Suprapubic skin (tissue), 4 donors: ENCODE measurements around the gene CFAP46. TPM values are rescaled to one million over a fixed set of nuclear protein-coding genes. Genes with fewer than 3 reads are reported as not detected.

ENCODE experiments used
- DNase-seq, 2 donors: peaks; one replicate each; pipeline ENCODE4 v3.0.0-alpha.2; 2019; ENCODE audit warnings: low spot score in 2 of 2
- H3K27ac ChIP-seq: fragments of 200-600 bp; sonication (generic); one replicate; pipeline ENCODE4 v1.5.1; 2019
- H3K27me3 ChIP-seq: fragments of 200-600 bp; sonication (generic); one replicate; pipeline ENCODE4 v1.5.1; 2019
- H3K36me3 ChIP-seq: fragments of 200-600 bp; sonication (generic); one replicate; pipeline ENCODE4 v1.5.1; 2019
- H3K4me1 ChIP-seq: fragments of 200-600 bp; sonication (generic); one replicate; pipeline ENCODE4 v1.5.1; 2019
- H3K4me3 ChIP-seq: fragments of 200-600 bp; sonication (generic); one replicate; pipeline ENCODE4 v1.5.1; 2019; ENCODE audit warnings: mild to moderate bottlenecking
- H3K9me3 ChIP-seq: fragments of 200-600 bp; sonication (generic); one replicate; pipeline ENCODE4 v1.5.1; 2019
- CTCF ChIP-seq, 2 donors: fragments of 200-600 bp in 1 of 2; fragments of 450-650 bp in 1 of 2; sonication (generic) in 1 of 2; IDR thresholded peaks; one replicate each; pipeline ENCODE4 v1.5.1; 2016 to 2019; ENCODE audit warnings: antibody characterized with exemption in 2 of 2, mild to moderate bottlenecking in 1 of 2, moderate library complexity in 1 of 2
- EP300 ChIP-seq: sonication (generic); formaldehyde crosslinking; IDR thresholded peaks from one replicate; pipeline ENCODE4 v1.6.1; 2017; ENCODE audit warnings: antibody characterized with exemption
- POLR2A ChIP-seq, 2 donors: fragments of 450-650 bp; IDR thresholded peaks; one replicate each; pipeline ENCODE4 v1.6.1; 2017; ENCODE audit warnings: antibody characterized with exemption in 2 of 2, mild to moderate bottlenecking in 2 of 2, moderate library complexity in 2 of 2
- POLR2AphosphoS5 ChIP-seq, 3 donors: sonication (generic); formaldehyde crosslinking; IDR thresholded peaks; one replicate each; pipeline ENCODE4 v1.6.1; 2017; ENCODE audit warnings: antibody characterized with exemption in 3 of 3
- WGBS: methylation state at CpG from one replicate; pipeline ENCODE4 v1.1.5; 2018; 5-methylcytosine and 5-hydroxymethylcytosine counted together
- total RNA-seq, 4 donors: library from RNA; depleted of rRNA; stranded (reverse); fragments of >200 nt; gene quantifications; one replicate each; pipeline ENCODE4 v1.1.0, GENCODE V29; 2016

CFAP46 gene
- total RNA-seq, 4 donors from 2014 or later: 0.11 to 0.21 TPM; not detected in 2

- H3K4me3 ChIP-seq: no peak overlapping the region
- no peaks in the 10 kb centered on the region for H3K9me3 ChIP-seq
- no peak overlapping the region for H3K27ac ChIP-seq
- peaks cover 6% of the 10 kb centered on the region for H3K4me1 ChIP-seq
- WGBS: 80% methylated on average over 18 of the region's 18 CpGs
- TF ChIP-seq CTCF (IDR thresholded peaks at IDR 0.05) (no peak), POLR2A (IDR thresholded peaks at IDR 0.05) (no peak), EP300 (no peak), POLR2AphosphoS5 (IDR thresholded peaks at IDR 0.05) (no peak)
- peaks cover 56% of the 10 kb centered on the region for H3K27me3 ChIP-seq
- no peaks in the 10 kb centered on the region for H3K36me3 ChIP-seq
- peak; percentile 45 to 75 for DNase-seq
Observed at GRCh38 chr10:132882069-132882951, 60.1 kb downstream of the CFAP46 start.

- peak; percentile 46 to 76 for DNase-seq
- Histone ChIP-seq H3K4me3 (no peak overlapping the region), H3K4me1 (peaks cover 6% of the 10 kb centered on the region), H3K27ac (no peak overlapping the region), H3K36me3 (no peaks in the 10 kb centered on the region), H3K9me3 (no peaks in the 10 kb centered on the region), H3K27me3 (peaks cover 59% of the 10 kb centered on the region)
- no peak for TF ChIP-seq CTCF (IDR thresholded peaks at IDR 0.05)
- TF ChIP-seq POLR2AphosphoS5 (IDR thresholded peaks at IDR 0.05): no peak
- no peak for TF ChIP-seq EP300
- TF ChIP-seq POLR2A (IDR thresholded peaks at IDR 0.05): no peak
- WGBS: 89% methylated on average over 17 of the region's 23 CpGs
Observed at GRCh38 chr10:132881186-132881920, 61.0 kb downstream of the CFAP46 start.

- WGBS: 94% methylated on average over 22 of the region's 35 CpGs
- TF ChIP-seq EP300: no peak
- no peak for TF ChIP-seq POLR2AphosphoS5 (IDR thresholded peaks at IDR 0.05)
- no peak for TF ChIP-seq POLR2A (IDR thresholded peaks at IDR 0.05)
- TF ChIP-seq CTCF (IDR thresholded peaks at IDR 0.05): no peak
- Histone ChIP-seq H3K36me3 (no peaks in the 10 kb centered on the region), H3K4me3 (no peak overlapping the region), H3K27ac (no peak overlapping the region), H3K4me1 (peaks cover 6% of the 10 kb centered on the region), H3K9me3 (no peaks in the 10 kb centered on the region), H3K27me3 (peaks cover 62% of the 10 kb centered on the region)
- peak; percentile 43 to 74 for DNase-seq
Observed at GRCh38 chr10:132880128-132880981, 62.0 kb downstream of the CFAP46 start.

- 30% methylated on average over 2 of the region's 38 CpGs for WGBS
- peaks cover 6% of the 10 kb centered on the region for H3K4me1 ChIP-seq
- H3K27ac ChIP-seq: no peak overlapping the region
- H3K9me3 ChIP-seq: no peaks in the 10 kb centered on the region
- H3K27me3 ChIP-seq: peaks cover 65% of the 10 kb centered on the region
- H3K4me3 ChIP-seq: no peak overlapping the region
- DNase-seq: peak; percentile 51 to 69
- TF ChIP-seq POLR2A (IDR thresholded peaks at IDR 0.05) (no peak), EP300 (no peak), POLR2AphosphoS5 (IDR thresholded peaks at IDR 0.05) (no peak), CTCF (IDR thresholded peaks at IDR 0.05) (no peak)
- H3K36me3 ChIP-seq: no peaks in the 10 kb centered on the region
Observed at GRCh38 chr10:132879408-132880127, 62.8 kb downstream of the CFAP46 start.
